ENCODE results near the gene COL23A1. TPM values are rescaled to one million over a fixed set of nuclear protein-coding genes. Genes with fewer than 3 reads are reported as not detected.
A peak's percentile ranks its signal among the peaks of the same experiment; 100 is the strongest.

Gene COL23A1
- total RNA-seq, 1 experiment from 2014 or later = 15.0 TPM

DNA sequence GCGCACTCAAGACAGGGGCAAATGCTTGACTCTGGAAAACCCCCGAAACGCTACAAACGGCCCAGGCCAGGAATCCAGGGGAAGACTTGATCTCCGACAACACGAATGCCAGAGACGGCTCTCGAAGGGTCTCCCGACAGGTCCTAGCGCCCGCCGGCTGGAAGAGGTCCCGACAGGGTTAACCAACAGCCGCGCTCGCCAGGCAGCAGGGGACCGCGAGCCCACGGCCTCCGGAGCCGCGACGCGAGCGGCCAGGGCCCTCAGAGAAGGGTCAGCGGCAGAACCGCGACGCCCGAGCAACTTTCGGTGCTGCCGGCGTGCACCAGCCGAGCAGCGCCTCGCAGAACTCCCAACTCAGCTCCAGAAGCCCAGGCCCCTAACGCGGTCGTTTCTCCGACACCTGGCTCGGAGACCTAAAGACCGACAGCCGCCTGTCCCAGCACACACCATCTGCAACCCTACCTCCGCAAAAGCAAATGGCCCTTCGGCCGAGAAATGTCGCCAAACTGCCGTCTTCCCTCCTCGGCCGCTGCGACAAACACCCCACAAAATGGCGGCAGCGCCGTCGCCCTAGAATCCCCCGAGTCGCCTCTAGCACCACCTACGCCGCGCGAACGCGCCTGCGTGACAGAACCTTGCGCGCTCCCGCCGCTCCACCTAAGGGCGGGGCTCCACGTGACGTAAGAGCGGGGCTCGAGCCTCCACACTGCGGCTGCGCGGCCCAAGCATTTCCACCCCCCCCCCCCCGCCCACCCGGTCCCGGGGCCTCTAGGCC lies 36.5 kb upstream of the COL23A1 start, which contains the start of gene CLK4 (continued):
- TF ChIP-seq, protein P1, sequence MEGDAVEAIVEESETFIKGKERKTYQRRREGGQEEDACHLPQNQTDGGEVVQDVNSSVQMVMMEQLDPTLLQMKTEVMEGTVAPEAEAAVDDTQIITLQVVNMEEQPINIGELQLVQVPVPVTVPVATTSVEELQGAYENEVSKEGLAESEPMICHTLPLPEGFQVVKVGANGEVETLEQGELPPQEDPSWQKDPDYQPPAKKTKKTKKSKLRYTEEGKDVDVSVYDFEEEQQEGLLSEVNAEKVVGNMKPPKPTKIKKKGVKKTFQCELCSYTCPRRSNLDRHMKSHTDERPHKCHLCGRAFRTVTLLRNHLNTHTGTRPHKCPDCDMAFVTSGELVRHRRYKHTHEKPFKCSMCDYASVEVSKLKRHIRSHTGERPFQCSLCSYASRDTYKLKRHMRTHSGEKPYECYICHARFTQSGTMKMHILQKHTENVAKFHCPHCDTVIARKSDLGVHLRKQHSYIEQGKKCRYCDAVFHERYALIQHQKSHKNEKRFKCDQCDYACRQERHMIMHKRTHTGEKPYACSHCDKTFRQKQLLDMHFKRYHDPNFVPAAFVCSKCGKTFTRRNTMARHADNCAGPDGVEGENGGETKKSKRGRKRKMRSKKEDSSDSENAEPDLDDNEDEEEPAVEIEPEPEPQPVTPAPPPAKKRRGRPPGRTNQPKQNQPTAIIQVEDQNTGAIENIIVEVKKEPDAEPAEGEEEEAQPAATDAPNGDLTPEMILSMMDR (IDR thresholded peaks at IDR 0.05) = no peak
- TF ChIP-seq ZNF317 (CRISPR knock-in tag; IDR thresholded peaks at IDR 0.05; ENCODE audit: borderline replicate concordance, low read depth) = no peak; the same call in 1 of the 2 replicates
- TF ChIP-seq MXD4 (CRISPR knock-in tag; IDR thresholded peaks at IDR 0.05; ENCODE audit: borderline replicate concordance) = no peak
- TF ChIP-seq MAX (CRISPR knock-in tag; IDR thresholded peaks at IDR 0.05) = peak; percentile 54; the same call in 1 of the 2 replicates
- TF ChIP-seq ERG (CRISPR knock-in tag; IDR thresholded peaks at IDR 0.05) = no peak
- no peak for TF ChIP-seq ZNF263 (CRISPR knock-in tag; IDR thresholded peaks at IDR 0.05; ENCODE audit: low read depth)
- TF ChIP-seq, protein P2, sequence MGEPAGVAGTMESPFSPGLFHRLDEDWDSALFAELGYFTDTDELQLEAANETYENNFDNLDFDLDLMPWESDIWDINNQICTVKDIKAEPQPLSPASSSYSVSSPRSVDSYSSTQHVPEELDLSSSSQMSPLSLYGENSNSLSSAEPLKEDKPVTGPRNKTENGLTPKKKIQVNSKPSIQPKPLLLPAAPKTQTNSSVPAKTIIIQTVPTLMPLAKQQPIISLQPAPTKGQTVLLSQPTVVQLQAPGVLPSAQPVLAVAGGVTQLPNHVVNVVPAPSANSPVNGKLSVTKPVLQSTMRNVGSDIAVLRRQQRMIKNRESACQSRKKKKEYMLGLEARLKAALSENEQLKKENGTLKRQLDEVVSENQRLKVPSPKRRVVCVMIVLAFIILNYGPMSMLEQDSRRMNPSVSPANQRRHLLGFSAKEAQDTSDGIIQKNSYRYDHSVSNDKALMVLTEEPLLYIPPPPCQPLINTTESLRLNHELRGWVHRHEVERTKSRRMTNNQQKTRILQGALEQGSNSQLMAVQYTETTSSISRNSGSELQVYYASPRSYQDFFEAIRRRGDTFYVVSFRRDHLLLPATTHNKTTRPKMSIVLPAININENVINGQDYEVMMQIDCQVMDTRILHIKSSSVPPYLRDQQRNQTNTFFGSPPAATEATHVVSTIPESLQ (CRISPR knock-in tag; IDR thresholded peaks at IDR 0.05) = no peak
- TF ChIP-seq, protein P3, sequence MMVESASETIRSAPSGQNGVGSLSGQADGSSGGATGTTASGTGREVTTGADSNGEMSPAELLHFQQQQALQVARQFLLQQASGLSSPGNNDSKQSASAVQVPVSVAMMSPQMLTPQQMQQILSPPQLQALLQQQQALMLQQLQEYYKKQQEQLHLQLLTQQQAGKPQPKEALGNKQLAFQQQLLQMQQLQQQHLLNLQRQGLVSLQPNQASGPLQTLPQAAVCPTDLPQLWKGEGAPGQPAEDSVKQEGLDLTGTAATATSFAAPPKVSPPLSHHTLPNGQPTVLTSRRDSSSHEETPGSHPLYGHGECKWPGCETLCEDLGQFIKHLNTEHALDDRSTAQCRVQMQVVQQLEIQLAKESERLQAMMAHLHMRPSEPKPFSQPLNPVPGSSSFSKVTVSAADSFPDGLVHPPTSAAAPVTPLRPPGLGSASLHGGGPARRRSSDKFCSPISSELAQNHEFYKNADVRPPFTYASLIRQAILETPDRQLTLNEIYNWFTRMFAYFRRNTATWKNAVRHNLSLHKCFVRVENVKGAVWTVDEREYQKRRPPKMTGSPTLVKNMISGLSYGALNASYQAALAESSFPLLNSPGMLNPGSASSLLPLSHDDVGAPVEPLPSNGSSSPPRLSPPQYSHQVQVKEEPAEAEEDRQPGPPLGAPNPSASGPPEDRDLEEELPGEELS (CRISPR knock-in tag; IDR thresholded peaks at IDR 0.05) = peak; percentile 11; the same call in 1 of the 2 replicates
- TF ChIP-seq FOXP1 (CRISPR knock-in tag; IDR thresholded peaks at IDR 0.05; ENCODE audit: borderline replicate concordance) = no peak
- TF ChIP-seq FOXK1 (CRISPR knock-in tag; IDR thresholded peaks at IDR 0.05) = peak; percentile 21; the same call in 1 of the 2 replicates
- peak; percentile 54; the same call in 1 of the 2 replicates for TF ChIP-seq E2F5 (CRISPR knock-in tag; IDR thresholded peaks at IDR 0.05)
- peak; percentile 36; the same call in 1 of the 2 replicates for TF ChIP-seq GABPB1 (CRISPR knock-in tag; IDR thresholded peaks at IDR 0.05)
- no peak for TF ChIP-seq CREB1 (CRISPR knock-in tag; IDR thresholded peaks at IDR 0.05)
- TF ChIP-seq IRF2 (CRISPR knock-in tag; IDR thresholded peaks at IDR 0.05; ENCODE audit: borderline replicate concordance, low read depth) = no peak
- no peak for TF ChIP-seq ZMAT4 (CRISPR knock-in tag; IDR thresholded peaks at IDR 0.05)
- TF ChIP-seq ZNF671 (CRISPR knock-in tag; IDR thresholded peaks at IDR 0.05) = no peak
- 0 out of 2 replicates have a peak, but pooled peaks have one; percentile 42 for TF ChIP-seq ZNF219 (CRISPR knock-in tag; IDR thresholded peaks at IDR 0.05; ENCODE audit: borderline replicate concordance)
- no peak for TF ChIP-seq CDX4 (CRISPR knock-in tag; IDR thresholded peaks at IDR 0.05; ENCODE audit: borderline replicate concordance)
- TF ChIP-seq ETV6 (CRISPR knock-in tag; IDR thresholded peaks at IDR 0.05) = peak; percentile 81
- TF ChIP-seq GRHL2 (CRISPR knock-in tag; IDR thresholded peaks at IDR 0.05; ENCODE audit: insufficient replicate concordance, severe bottlenecking) = no peak
